ENCODE measurements around the gene NEDD4L. TPM values are rescaled to one million over a fixed set of nuclear protein-coding genes. Genes with fewer than 3 reads are reported as not detected.
A peak's percentile ranks its signal among the peaks of the same experiment; 100 is the strongest.
"Not testable (repeated sequence)": the region's sequence is repeated elsewhere in the genome, so short reads cannot be mapped to it uniquely, and the experiment has no call there.

NEDD4L gene
- total RNA-seq, 1 experiment from 2014 or later: 54.1 TPM

DNA sequence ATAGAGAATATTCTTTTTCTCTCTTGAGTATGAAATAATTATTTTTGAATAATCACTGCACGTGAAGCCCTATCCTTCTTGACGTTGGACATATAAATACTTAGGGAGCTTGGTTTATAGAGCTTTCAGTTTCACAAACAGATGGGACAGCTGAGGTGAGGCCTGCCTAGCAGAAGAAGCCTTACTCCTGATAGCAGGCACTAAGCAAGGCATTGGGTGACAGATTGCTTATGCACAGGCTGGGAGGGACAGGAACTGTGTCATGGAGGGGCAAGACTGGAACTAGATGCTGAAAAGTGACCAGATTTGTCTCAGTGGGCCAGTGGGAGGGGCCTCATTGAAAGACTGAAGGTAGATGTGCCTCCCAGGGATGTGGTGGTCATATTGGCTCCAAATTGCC lies 220.8 kb downstream of the NEDD4L start:
- no peak for DNase-seq (ENCODE audit: low read depth)

DNA sequence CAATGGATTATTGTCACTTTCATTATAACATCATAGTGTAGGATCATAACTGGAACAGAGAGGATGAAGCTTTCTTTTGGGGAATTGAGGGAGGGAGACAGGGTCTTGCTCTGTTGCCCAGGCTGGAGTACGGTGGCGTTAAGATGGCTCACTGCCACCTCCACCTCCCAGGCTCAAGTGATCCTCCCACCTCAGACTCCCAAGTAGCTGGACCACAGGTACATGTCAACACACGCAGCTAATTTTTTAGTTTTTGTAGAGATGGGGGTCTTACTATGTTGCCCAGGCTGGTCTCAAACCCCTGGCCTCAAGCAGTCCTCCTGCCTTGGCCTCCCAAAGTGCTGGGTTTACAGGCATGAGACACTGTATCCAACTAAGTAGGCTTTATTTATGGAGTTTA lies 221.5 kb downstream of the NEDD4L start:
- DNase-seq (ENCODE audit: low read depth): not testable (repeated sequence)

DNA sequence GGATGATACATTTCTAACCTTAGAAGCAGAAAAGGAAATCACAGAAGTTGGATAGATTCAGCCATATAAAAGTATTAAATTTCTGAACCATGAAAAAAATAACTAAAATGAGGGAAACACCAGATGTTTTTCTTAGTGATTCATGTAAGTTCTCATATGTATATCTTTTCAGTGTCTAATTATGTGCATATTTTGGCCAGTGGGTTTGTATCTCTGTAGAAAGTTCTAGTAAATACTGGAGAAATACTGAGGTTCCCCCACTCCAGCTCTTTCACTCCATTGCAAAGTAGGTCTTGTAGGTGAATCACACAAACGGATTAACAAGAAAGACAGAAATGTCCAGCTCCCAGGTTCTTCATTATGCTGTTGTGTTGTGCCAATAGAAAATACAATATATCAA lies 222.3 kb downstream of the NEDD4L start:
- DNase-seq (ENCODE audit: low read depth): no peak

DNA sequence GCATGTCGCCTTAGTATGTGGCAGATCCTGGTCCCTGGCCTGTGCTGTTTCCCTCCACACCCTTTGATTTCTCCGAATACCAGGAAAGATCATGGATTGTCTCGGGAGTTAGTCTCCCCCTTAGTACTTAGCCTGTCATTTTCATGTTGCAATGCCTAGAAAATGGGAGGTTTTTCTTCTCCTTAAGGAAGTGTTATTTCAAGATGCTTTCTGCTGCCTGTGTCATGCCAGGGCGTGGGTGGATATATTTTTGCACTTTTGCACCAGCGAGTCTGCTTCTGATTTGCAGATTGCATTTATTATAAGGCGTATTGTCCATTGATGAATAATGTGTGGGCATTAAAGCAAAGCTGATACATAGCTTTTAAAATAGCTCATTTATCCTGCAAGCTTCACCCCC lies 223.5 kb downstream of the NEDD4L start:
- no peak for DNase-seq (ENCODE audit: low read depth)

DNA sequence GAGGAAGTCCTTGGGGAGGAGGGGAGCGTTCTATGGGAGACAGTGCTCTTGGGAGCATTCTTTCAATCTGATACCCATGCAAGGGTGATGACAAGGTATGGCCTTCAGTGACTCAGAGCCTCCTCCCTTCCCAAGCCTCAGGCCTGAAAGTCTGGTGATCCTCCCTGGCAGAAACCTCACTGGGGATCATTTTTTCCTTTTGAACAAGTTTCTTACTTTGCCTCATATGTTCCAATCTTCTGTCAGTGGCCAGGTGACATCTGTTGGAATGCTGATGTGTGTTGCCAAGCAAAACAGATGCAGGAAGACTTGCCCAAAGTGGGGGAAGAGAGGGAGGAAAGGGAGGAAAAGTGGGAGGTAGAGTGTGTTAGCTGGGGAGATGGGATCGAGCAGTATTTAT lies 224.8 kb downstream of the NEDD4L start:
- peak; percentile 94 for DNase-seq (ENCODE audit: low read depth)

DNA sequence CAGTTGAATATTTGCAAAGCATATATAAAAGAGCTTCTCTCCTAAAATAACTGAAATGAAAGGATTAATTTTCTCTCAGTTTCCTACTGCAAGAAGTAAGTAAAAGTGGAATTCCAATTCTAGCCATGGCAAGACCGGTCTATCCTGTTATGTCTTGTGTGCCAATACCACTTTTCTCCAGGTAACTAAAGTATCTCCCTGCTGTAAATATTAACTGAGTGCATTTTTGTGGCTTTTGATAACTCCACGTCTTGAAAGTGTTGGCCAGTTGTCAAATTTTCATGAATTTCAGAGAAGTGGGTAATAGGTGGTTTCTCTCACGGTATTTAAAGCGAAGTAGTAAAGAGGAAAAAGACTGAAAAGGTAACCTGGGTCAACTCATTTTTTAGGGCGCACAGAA lies 225.9 kb downstream of the NEDD4L start:
- DNase-seq (ENCODE audit: low read depth): peak; percentile 58

DNA sequence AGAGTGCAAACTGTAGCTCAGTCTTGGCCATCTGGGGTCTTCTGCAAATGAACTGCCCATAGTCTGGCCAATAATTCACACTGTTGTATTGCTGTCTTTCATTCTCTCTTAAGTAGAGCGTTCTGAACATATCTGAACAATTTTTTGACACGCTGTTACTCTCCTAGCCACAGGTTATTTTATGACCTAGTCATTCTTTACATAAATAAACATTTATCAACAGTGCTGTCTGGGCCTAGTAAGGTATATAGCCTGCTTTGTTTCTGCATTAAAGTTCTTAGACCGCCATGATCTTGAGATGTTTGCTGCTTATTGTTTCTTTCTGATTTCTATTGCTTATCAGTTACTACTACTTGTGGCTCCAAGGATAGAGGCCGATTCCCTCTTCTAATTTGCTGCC lies 226.4 kb downstream of the NEDD4L start:
- no peak for DNase-seq (ENCODE audit: low read depth)

DNA sequence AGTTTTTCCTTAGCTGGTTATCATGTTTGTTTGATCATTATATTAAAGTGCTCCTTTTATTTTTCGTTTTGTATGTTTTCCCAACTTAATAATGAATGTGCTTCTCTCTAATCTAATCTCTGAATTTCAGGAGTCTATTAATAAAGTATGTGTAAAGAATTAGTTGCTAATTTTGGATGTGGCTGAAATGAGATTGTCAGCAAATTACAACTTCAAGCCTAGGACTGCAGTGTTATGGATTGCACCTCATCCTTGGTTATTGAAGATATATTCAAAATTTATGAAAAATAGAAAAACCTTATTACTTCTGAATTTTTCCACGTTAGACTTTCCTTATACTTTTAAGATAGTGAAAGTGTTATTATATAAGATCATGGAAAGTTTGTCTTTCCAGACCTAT lies 227.7 kb downstream of the NEDD4L start:
- DNase-seq (ENCODE audit: low read depth): no peak

DNA sequence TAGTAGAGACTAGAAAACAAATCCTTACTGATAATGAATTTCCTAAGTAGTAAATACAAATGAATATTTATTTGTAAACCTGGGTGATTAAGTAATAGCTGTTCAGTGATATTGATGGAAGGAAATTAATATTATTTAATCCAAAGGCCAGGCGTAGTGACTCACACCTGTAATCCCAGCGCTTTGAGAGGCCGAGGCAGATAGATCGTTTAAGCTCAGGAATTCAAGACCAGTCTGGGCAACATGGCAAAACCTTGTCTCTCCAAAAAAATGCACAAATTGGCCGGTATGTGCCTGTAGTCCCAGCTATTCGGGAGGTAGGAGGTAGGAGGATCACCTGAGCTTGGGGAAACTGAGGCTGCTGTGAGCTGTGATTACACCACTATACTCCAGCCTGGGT lies 228.2 kb downstream of the NEDD4L start:
- no peak for DNase-seq (ENCODE audit: low read depth)

DNA sequence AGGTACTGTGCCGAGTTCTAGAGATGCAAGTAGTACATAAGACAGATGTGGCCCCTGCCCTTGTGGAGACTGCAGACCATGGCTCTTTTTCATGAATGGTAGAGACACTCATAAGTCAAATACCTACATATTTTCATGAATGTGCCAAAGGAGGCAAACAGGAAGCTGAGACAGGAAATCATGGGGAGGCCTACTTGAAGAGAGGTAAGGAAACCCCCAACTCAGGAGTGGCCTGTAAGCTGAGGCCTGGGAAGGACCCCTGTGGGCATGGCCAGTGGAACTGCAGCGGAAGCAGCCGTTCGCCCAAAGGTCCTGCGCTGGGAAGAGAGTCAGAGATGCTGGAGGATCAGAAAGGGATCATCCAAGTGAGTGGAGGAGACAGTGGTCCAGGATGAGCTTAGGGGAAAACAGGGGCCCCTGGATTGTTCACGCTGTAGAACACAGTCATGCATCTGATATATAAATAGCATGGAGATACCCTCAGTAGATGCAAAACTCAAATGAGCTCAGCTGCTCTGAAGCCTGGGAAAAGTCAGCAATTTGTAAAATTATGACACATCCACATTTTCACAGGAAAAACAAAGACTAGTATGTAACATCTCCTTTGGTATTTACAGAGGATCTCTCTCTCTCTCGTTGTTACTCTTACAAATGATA lies 228.9 kb downstream of the NEDD4L start:
- no peak for DNase-seq (ENCODE audit: low read depth)

DNA sequence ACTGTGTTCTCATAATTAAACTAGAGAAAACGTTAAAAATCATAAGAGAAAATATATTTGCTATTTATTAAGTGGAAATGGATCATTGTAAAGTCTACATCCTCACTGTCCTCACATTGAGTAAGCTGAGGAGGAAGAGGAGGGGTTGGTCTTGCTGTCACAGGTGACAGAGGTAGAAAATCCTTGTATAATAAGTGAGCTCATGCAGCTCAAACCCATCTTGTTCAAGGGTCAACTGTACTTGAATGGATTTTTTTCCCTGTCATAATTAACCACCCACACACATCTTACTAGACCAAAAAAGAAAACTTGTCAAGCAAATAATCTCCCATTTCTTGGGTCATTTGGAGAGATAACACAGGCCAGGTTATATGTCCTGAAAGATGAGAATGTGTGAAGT lies 231.2 kb downstream of the NEDD4L start:
- DNase-seq (ENCODE audit: low read depth): no peak

DNA sequence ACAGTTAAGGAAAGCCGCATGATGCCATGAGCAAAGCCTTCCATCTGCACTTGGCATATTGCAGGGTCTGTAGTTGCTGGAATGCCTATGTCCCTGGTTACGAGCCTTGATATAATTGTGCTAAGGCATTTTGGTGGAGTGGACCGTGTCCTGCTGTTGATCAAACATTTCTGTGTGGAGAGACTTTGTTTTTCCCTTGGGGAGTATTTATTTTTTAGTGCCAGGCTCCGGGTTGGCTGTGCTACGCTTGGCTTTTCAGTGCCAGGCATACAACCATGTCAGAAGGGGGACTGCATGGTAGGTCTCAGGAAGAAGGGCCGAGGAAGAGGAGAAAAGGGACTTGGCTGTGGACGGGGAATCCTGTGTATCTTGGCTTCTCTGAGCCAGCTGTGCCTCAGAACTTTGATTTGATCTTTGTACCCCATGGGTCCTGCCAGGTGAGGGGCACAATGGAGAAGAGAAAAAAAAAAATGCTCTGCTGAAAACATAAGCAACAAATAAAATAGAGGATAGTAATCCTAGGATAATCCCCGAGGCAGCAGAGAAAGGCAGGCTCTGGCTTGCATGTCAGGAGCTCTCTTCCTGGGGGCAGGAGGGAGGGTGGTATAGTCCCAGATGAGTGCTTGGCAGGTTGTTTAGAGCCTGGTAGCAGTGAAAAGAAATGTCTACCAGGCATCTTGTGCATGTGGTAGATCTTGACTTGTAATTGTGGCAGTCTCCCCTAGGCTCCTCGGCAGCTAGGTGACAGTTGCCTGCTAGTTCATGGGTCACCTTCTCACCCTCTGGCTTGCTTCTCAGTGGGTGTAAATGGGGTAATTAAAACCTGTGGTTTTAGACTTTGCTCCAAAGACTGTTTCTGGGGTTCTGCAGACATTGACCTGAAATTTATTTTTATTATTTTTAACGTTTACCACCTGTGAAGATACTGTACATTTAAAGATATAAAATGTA lies 233.0 kb downstream of the NEDD4L start:
- no peak for DNase-seq (ENCODE audit: low read depth)

DNA sequence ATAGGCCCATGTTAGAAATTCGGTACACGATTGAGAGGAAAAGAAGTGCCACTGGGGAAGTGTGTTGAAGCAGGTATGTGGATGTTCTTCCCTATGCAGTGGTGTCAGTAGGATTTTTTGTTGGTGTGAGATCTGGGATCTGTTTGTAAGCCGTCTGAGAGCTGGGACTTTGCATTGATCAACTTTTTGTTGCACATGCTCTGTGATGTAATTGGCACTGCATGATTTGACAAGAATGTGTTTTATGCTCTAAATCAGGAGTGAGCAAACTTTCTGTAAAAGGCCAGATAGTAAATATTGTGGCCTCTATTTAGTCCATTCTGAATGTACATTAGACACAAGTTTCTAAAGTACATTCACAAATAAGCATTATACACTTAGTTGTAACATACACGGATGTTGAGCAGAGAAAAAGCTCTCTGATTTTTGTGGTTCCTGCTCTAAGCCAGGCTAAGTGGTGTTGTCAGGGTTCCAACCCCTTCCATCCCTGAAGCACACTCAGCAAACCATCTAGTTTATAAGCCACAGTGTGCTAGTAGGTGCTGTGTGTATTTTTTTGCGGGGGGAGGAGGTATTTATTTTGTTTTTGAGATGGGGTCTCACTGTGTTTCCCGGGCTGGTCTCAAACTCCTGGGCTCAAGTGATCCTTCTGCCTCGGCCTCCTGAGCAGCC lies 235.6 kb downstream of the NEDD4L start:
- DNase-seq (ENCODE audit: low read depth): no peak

DNA sequence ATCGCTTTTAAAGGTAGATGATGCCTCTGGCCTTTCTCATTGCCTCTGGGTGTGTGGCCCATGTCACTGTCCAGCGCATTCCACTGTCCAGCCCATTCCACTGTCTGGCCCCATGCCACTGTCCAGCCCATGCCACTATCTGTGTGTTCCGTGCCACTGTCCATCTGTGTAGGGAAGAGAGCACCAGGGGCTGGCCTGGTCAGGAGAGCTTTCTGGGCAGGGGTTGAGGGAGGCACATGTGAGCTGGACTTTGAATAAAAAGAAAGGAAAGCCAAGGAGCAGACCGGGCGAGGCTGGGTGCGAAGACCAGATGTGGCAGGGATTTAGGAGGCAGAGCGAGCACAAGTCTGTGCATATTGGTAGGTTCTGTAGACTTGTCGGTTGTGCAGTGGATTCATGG lies 236.2 kb downstream of the NEDD4L start:
- DNase-seq (ENCODE audit: low read depth): no peak

DNA sequence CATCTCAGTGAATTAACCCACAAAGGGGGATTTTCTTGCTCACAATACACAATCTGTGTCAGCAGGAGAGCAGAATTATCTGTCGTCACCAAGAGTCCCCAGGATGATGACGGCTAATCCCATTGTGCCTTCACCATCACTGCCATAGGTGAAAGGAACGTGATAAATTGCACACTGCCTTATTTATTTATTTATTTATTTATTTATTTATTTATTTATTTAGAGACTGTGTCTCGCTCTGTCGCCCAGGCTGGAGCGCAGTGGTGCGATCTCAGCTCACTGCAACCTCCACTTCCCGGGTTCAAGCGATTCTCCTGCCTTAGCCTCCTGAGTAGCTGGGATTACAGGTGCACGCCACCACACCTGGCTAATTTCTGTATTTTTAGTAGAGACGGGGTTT lies 238.8 kb downstream of the NEDD4L start:
- DNase-seq (ENCODE audit: low read depth): not testable (repeated sequence)

DNA sequence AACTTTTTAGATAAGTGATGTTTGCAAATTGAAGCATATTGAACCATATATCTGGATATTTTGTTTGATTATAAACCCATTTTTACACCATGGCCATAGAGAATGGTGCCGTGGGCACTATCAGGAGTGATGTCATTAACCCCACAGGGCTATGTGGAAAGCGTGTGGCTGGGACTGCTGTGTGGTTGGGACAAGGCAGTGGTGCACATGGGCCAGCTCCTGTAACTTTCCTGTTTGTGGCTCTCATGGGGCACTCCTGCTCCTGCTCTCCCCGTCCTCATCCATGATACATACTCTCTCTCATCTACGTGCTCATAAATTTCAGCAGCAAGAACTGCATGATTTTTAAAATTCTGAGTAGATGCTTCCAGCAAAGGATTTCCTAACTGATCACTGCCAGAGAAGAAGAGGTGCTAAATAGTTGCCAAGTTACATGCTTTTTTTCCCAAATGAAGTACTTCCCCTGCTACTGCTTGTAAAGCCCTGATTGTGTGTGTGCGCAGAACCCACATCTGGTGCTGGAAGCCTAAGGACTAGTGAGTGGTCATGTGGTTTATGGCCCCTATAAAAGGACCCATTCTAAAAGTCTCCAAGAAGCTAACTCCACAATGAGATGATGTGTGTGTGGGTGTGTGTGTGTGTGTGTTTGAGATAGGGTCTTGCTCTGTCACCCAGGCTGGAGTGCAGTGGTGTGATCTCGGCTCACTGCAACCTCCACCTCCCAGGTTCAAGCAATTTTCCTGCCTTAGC lies 240.8 kb downstream of the NEDD4L start:
- DNase-seq (ENCODE audit: low read depth): no peak

DNA sequence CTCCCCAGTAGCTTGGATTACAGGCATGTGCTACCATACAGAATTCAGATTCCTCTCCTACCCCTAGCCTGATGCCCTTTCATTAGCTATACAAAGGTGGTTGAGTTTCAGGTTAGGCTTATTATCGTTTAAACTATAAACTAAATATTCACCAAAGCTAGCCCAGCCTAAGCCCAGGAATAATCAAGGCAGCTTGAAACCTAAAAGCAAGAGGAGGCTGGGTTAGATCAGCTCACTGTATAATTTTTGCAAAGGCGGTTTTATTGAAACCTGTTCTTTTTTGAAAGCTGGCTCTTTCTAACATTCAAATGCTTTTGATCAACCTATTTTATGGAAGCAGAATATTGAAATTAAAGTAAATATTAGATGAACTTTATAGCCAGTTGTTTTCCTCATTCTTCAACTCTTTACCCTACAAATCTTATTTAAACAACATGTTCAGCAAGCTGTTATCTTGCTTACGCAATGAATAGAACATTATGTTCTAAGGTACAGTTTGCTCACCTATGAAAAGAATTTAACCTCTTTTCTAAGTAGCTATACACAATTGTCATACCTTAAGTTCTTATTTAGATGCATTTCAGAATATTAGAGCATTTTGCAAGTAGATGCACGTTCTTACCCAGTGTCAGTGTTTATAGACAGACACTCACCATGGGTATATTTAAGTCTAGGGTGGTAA lies 241.6 kb downstream of the NEDD4L start:
- no peak for DNase-seq (ENCODE audit: low read depth)

DNA sequence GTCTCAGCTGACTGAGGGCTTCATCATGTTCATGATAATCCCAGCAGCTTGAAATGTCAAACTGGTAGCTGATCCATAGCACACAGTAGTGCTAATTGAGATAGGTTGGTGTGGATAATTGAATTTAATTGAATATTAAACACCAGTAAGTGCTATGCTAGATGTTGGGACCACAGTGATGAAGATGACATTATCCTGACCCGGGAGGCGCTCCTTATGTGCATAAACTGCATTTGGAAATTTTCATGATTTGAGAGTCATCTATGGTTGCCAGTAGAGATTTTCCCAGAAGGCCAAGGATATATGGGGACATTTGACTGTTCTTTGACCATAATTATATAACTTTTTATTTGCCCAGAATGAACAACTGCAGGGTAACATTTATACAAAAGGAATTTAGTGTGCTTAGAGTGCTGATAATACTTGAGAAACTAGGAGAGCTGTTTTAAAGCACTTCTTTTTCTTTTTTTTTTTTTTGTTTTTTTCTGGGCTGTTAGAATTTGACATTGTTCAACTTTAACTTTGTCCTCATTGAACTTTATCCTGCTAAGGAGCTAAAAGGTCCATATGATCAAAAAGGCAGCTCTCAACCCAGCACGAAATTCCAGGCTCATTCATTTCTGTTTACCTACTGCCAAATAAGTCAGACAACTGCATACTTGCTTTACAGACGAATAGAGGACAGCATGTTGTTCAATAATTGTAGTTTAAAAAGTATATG lies 242.8 kb downstream of the NEDD4L start:
- no peak for DNase-seq (ENCODE audit: low read depth)

DNA sequence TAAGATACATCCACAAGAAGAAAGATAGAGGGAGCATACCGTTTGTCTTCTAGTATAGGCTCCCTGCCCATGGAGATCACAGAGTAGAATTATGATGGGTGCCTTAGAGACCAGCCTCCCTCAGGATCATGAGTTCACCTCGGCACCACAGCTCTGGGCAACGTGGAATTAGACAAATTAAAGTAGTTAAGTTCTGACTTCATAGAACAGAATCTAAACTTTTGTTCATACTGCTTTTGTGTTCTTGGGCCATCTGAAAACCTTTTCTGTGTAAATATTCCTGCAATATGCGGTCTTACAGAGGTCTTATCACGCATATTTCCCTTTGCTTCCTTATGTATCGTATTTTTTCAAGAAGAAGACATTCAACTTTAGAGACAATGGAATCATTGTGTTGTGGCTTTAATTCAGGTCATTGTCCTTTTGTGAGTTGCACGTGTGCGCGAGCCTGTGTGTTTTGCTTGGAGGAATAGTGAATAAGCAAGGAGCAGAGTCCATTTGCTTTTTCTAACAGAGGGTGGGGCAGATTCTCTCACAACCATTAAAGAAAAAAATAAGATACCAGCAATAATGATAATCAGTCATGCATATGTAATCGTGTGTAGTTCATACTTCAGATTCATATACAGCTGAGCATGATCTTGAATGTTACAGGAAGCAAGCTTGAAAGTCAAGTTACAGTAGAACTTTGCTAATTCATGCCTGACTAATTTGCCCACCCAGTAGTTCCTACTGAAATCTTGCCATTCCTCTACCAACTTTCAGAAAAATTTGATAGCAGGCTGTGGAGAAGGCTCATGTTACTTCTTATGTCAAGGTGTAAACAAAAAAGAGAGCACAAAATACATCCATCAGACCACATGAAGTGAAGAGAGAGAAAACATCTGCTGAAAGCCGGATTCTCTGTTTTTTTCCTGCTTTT lies 243.6 kb downstream of the NEDD4L start:
- DNase-seq (ENCODE audit: low read depth): peak; percentile 32

Data from M059J (cell line).